ENCODE measurements around the gene TMEM119. TPM values are rescaled to one million over a fixed set of nuclear protein-coding genes. Genes with fewer than 3 reads are reported as not detected.

The TMEM119 gene, protein sequence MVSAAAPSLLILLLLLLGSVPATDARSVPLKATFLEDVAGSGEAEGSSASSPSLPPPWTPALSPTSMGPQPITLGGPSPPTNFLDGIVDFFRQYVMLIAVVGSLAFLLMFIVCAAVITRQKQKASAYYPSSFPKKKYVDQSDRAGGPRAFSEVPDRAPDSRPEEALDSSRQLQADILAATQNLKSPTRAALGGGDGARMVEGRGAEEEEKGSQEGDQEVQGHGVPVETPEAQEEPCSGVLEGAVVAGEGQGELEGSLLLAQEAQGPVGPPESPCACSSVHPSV
- 83.3 and 186 TPM in 2 replicates for total RNA-seq

DNA sequence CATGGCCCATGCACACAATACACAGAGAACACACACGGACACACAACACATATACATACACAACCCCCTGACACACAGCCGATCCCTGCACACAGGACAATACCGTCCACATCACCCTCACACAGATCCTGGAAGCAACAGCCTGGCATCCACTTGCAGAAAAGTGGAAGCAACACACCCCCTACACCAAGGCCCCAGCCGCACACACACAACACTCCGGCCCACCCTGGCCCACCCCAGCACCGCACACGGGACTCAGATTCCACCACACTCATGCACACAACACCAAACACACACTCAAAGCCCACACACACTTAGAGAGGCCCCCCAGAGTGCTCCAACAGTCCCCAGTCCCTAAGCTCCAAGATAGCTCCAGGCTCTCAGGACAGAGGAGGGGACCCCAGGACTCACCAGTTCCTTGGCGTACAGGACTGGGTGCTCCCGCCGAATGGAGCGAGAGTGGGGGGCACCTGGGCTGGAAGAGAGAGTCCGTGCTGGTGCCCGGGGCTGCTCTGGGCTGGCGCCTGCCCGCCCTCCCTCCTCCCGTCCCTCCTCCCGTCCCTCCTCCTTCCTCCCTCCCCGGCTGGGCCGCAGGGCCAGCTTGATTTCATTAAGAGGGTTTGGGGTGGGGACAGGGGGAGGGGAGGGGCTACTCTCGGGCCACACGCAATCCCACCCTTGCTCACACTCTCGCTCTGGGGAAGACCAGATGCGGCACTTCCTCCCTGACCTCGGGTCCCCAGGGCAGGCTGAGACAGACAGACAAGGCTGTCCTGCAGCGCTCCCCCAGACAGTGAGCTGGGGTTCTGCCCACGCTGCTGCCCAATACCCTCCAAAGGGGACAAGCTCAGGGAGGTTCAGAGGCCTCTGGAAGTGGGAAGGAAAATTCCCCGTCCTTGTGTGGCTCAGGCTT lies at the start of gene TMEM119:
TSS of gene TMEM119 (minus strand) at position 526 of the 913 bp plus-strand sequence. CDS start 5,701 bp downstream, outside the sequence.
- TF ChIP-seq, protein P1, sequence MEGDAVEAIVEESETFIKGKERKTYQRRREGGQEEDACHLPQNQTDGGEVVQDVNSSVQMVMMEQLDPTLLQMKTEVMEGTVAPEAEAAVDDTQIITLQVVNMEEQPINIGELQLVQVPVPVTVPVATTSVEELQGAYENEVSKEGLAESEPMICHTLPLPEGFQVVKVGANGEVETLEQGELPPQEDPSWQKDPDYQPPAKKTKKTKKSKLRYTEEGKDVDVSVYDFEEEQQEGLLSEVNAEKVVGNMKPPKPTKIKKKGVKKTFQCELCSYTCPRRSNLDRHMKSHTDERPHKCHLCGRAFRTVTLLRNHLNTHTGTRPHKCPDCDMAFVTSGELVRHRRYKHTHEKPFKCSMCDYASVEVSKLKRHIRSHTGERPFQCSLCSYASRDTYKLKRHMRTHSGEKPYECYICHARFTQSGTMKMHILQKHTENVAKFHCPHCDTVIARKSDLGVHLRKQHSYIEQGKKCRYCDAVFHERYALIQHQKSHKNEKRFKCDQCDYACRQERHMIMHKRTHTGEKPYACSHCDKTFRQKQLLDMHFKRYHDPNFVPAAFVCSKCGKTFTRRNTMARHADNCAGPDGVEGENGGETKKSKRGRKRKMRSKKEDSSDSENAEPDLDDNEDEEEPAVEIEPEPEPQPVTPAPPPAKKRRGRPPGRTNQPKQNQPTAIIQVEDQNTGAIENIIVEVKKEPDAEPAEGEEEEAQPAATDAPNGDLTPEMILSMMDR (IDR thresholded peaks at IDR 0.05; ENCODE audit: insufficient read depth, low read depth, low read length) = no peak
- DNase-seq (ENCODE audit: low read depth) = peak; percentile 85
- peak within 1 kb of the TSS; percentile 74 for H3K4me3 ChIP-seq (ENCODE audit: low read depth, low read length)

DNA sequence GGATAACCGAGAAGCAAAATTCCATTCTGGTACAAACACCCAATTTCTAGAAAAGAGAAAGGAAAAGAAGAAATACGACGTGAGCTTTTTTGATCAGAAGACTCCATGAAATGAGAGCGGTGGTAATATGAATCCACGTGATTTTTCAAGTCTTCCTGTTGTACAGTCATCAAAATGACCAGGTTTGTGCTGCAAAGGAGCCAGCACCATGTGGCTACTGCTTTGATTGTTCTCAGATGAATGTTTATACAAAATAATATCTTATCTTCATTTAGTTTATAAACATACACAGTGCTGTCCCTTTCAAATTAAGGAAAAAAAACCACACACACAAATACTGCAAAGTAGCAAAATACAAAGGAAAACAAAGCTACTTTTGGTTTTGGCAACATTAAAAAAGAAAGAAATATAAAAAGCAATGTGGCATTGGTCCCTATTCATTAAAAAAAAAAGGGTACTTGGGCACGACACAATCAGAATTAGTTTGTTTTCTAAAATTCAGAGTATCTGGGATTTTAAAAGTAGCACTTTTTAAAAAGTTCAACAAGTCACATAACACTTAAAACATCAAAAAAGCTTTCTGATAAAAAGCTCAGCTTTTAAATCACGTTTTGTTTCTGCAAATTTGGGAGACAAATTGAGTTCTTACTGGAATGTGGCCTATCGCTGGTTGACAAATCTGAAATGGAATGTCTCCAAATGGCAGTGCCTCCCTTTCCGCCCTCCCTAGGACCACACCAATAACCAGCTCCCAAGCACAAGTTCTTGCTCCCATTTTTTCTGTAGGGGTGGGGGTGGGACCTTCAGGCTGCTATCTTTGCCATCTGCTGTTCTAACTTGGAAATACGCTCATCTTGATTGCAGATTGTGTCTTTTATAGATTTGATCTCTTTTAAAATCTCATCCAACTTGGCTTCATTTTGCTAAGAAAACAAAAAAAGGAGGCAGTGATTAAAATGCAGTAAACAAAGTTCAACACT lies 49.0 kb upstream of the TMEM119 start:
- H3K4me3 ChIP-seq (ENCODE audit: low read depth, low read length) = no peak overlapping the region
- DNase-seq (ENCODE audit: low read depth) = peak; percentile 74
- TF ChIP-seq, protein P1 (IDR thresholded peaks at IDR 0.05; ENCODE audit: insufficient read depth, low read depth, low read length) = no peak

DNA sequence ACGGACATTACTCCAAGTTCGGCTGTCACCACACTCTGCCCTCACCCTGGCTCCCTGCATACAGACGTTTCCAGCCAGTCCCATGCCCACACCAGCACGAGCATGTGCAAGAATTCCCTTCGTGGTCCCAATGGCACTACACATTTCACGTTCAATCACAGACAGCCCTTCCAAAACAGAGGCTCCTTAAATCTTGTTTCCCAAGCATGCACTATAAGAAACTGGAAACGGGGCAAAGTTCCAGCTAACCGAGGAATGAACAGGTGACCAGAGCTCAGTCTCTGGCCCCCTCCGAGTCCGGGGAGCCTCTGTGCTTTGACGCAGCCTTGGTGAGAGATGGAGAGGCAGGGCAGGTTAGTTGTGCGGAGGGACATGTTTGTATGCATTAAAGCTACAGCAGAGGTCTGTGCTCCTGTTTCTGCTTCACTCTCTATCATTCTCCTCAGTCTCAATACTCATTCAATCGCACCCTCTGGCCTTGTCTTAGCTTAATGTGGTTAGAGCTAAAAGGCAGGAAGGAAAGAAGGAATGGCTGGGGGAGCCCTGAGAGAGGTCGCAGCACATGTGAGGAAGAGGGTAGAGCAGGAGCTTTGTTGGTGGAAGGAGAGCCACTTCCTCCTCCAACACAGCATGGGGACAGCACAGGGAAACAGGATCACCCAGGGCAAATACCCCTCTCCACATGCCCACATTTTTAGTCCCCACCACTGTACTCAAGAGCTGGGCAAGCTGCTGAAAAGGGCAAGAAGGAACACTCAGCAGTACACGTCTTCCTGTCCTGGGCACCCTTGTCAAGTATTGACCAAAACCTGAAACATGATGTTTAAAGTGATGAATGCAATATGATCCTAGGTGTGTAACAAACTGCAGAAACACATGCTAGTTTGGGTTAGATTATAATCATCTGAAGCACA lies 48.1 kb upstream of the TMEM119 start:
- TF ChIP-seq, protein P1 (IDR thresholded peaks at IDR 0.05; ENCODE audit: insufficient read depth, low read depth, low read length) = no peak
- no peak for DNase-seq (ENCODE audit: low read depth)
- no peak overlapping the region for H3K4me3 ChIP-seq (ENCODE audit: low read depth, low read length)

DNA sequence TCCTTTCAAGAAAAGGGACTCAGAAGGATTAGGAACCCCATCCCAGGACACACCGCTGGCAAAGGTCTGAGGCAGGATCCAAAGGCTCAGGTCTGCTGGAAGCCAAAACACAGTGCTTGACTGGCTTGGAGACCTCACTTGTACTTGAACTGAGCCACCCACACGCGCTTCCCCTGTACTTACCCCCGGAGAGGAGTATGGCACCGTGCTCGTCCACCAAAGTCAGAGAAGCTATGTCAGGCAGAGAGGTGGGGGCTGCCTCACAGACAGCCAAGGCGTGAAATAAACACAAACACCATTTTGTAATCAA lies 46.9 kb upstream of the TMEM119 start:
- H3K4me3 ChIP-seq (ENCODE audit: low read depth, low read length) = no peak overlapping the region
- TF ChIP-seq, protein P1 (IDR thresholded peaks at IDR 0.05; ENCODE audit: insufficient read depth, low read depth, low read length) = no peak
- no peak for DNase-seq (ENCODE audit: low read depth)

DNA sequence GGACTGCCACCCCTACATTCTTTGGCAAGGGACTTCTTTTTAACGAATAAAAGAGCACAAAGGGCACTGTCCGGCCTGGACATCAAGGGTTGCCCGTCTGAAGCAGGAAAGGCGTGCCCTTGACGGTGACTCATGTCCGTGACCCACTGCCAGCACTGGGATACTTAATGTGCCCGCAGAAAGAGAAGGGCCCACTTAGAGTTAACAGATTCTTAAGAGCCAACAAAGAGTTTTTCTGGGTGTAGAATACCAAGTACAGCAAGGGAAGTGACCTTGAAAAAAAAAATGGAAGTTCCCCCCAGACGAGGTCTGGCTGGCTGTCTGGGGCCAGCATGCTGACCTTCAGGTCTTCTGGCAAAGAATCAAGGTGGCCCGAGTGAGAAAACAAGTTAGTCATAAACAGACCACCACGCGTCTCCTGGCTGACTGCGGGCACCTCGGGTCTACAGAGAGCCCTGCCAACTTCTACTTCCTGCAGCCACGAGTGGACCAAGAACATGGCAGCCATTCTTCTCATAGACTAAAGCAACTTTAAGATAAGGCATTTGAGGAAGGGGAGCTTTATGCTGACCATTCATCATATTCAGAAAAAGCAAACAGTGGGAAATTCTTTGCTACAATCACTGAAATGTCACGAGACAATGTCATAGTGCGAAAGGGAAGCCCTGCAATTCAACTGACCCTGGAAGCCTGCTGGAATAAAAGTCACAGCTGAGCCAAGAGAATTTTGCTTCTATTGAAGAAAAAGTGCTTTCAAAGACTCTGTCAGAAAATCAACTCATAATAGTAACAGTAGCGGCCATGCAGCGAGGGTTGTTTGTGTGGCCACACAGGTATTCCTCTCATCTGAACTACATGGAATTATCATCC lies 46.3 kb upstream of the TMEM119 start:
- H3K4me3 ChIP-seq (ENCODE audit: low read depth, low read length) = no peak overlapping the region
- TF ChIP-seq, protein P1 (IDR thresholded peaks at IDR 0.05; ENCODE audit: insufficient read depth, low read depth, low read length) = no peak
- no peak for DNase-seq (ENCODE audit: low read depth)
